AG04450 (cell line): Measurements from ENCODE around the gene ARHGEF10L. TPM values are rescaled to one million over a fixed set of nuclear protein-coding genes. Genes with fewer than 3 reads are reported as not detected.

Experiments
- CTCF ChIA-PET: fragments of 300-600, 350-600 bp; formaldehyde crosslinking; extraction: SDS; loops from one replicate; lab custom pipeline; 2022; ENCODE audit warnings: antibody characterized with exemption, inconsistent platforms; lab: Charles Lee
- POLR2A ChIA-PET: fragments of 350-600 bp; formaldehyde crosslinking; extraction: SDS; loops from one replicate; lab custom pipeline; 2021; ENCODE audit warnings: antibody characterized with exemption, inconsistent platforms; lab: Yijun Ruan, JAX
- DNase-seq: peaks from one replicate; pipeline ENCODE4 v3.0.0-alpha.2; 2011; ENCODE audit warnings: low read depth, low spot score
- H3K27ac ChIP-seq: one replicate; pipeline ENCODE4 v1.5.1; 2012; ENCODE audit warnings: low read depth, low read length, control low read depth
- H3K27me3 ChIP-seq: one replicate; pipeline ENCODE4 v1.6.0; 2012; ENCODE audit warnings: low read length; ENCODE audit not compliant: control insufficient read depth, insufficient read depth
- H3K4me3 ChIP-seq: 2 replicates; pipeline ENCODE4 v1.5.1; 2011; ENCODE audit warnings: mild to moderate bottlenecking, low read depth, low read length, control low read depth
- H3K9me3 ChIP-seq: 2 replicates; pipeline ENCODE4 v1.5.1; 2012; ENCODE audit warnings: low read length; ENCODE audit not compliant: control insufficient read depth, insufficient read depth
- CTCF ChIP-seq: IDR thresholded peaks from 2 replicates; pipeline ENCODE4 v1.5.1; 2011; ENCODE audit warnings: low read depth, low read length, control low read depth, inconsistent platforms
- polyA plus RNA-seq: library from polyadenylated mRNA; depleted of rRNA; stranded (reverse); fragments of >200 nt; gene quantifications from 2 replicates; pipeline ENCODE4 v1.2.3, GENCODE V29; 2011

The ARHGEF10L gene
- polyA plus RNA-seq, 1 experiment: 5.7 TPM

- Histone ChIP-seq H3K27ac (no peak overlapping the region), H3K4me3 (no peak overlapping the region), H3K27me3 (no peaks in the 10 kb centered on the region), H3K9me3 (no peaks in the 10 kb centered on the region; the same call in 1 of the 2 replicates)
- no peak for DNase-seq
- ChIA-PET POLR2A (no interaction called here), CTCF (interaction anchor here (0.6 kb wide), 1 partner anchor 328 kb away, joined by 3 read pairs; no protein-coding TSS in a partner anchor)
- TF ChIP-seq CTCF: no peak
These were observed 97.6 kb downstream of the ARHGEF10L start for GRCh38 chr1:17637055-17637454.

DNA sequence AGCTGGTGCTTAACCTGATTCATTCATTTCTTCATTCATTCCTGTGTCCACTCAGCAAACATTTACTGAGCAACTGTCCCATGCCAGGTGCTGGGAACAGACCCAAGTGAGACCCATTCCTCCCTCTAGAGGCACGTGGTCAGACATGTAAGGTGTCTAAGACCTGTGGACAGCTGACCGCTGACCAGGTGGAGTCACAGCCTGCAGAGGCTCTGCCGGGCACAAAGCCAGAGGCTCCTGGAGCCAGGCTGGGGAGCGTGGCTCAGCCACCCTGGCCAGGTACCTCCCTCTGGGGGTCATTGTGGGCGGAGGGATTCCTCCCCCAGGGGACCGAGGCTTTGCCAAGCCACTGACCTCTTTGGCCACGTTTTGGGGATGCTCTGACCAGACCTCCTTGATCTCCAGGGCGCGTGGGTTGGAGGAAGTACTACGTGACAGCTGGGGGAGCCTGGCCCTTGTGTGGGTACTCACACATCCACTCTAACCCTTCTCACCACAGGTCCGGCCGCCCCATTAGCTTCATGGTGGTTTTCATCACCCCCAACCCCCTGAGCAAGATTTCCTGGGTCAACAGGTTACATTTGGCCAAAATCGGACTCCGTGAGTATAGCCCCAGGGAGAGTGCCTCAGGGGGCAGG is 100.3 kb downstream of the ARHGEF10L start:
- no peak overlapping the region for H3K27ac ChIP-seq
- no peak overlapping the region for H3K4me3 ChIP-seq
- DNase-seq: no peak
- ChIA-PET CTCF (interaction anchor here (0.7 to 1.2 kb wide), 2 partner anchors 21 to 283 kb away, joined by 3 to 4 read pairs; no protein-coding TSS in a partner anchor), POLR2A (no interaction called here)
- H3K27me3 ChIP-seq: no peaks in the 10 kb centered on the region
- no peaks in the 10 kb centered on the region; the same call in 1 of the 2 replicates for H3K9me3 ChIP-seq
- no peak for TF ChIP-seq CTCF

GRCh38 chr1:17640393-17640792 is 100.9 kb downstream of the ARHGEF10L start:
- H3K27ac ChIP-seq: no peak overlapping the region
- H3K27me3 ChIP-seq: no peaks in the 10 kb centered on the region
- no peaks in the 10 kb centered on the region; the same call in 1 of the 2 replicates for H3K9me3 ChIP-seq
- TF ChIP-seq CTCF: no peak
- H3K4me3 ChIP-seq: no peak overlapping the region
- DNase-seq: no peak
- ChIA-PET CTCF (interaction anchor here (0.7 to 1.3 kb wide), 2 partner anchors 14 to 283 kb away, joined by 3 read pairs; no protein-coding TSS in a partner anchor), POLR2A (no interaction called here)

- Histone ChIP-seq H3K27ac (no peak overlapping the region), H3K4me3 (no peak overlapping the region), H3K27me3 (no peaks in the 10 kb centered on the region), H3K9me3 (no peaks in the 10 kb centered on the region; the same call in 1 of the 2 replicates)
- no peak for DNase-seq
- no peak for TF ChIP-seq CTCF
- CTCF ChIA-PET: interaction anchor here (1.3 kb wide), 1 partner anchor 13 kb away, joined by 3 read pairs; no protein-coding TSS in a partner anchor
- POLR2A ChIA-PET: no interaction called here
These were observed 101.5 kb downstream of the ARHGEF10L start for GRCh38 chr1:17640975-17641374.

- no peaks in the 10 kb centered on the region for H3K27me3 ChIP-seq
- CTCF ChIA-PET: interaction anchor here (1.0 kb wide), 1 partner anchor 147 kb away, joined by 3 read pairs; no protein-coding TSS in a partner anchor
- TF ChIP-seq CTCF: no peak
- H3K4me3 ChIP-seq: no peak overlapping the region
- no peak overlapping the region for H3K27ac ChIP-seq
- H3K9me3 ChIP-seq: no peaks in the 10 kb centered on the region; the same call in 1 of the 2 replicates
- POLR2A ChIA-PET: no interaction called here
- DNase-seq: no peak
These were observed 102.7 kb downstream of the ARHGEF10L start for GRCh38 chr1:17642169-17642568.
